Gastroesophageal sphincter (tissue), 3 donors: ENCODE measurements around the gene SFPQ.
"Not testable (repeated sequence)": the region's sequence is repeated elsewhere in the genome, so short reads cannot be mapped to it uniquely, and the experiment has no call there.

Experiments
- CTCF ChIP-seq, 4 experiments: fragments of 200-600 bp in 2 of 4; fragments of 450-650 bp in 2 of 4; sonication (generic) in 1 of 4; IDR thresholded peaks; one replicate each; pipeline ENCODE4 v1.5.1; 2017 to 2019; ENCODE audit warnings: antibody characterized with exemption in 4 of 4, mild to moderate bottlenecking in 2 of 4, moderate library complexity in 2 of 4
- EP300 ChIP-seq: sonication (generic); formaldehyde crosslinking; IDR thresholded peaks from one replicate; pipeline ENCODE4 v1.6.1; 2017; ENCODE audit warnings: antibody characterized with exemption, mild to moderate bottlenecking
- POLR2A ChIP-seq, 2 donors: fragments of 450-650 bp; IDR thresholded peaks; one replicate each; pipeline ENCODE4 v1.6.1; 2017; ENCODE audit warnings: antibody characterized with exemption in 2 of 2, mild to moderate bottlenecking in 2 of 2, moderate library complexity in 1 of 2
- POLR2AphosphoS5 ChIP-seq: sonication (generic); formaldehyde crosslinking; IDR thresholded peaks from one replicate; pipeline ENCODE4 v1.6.1; 2017; ENCODE audit warnings: antibody characterized with exemption

GRCh38 chr1:35142294-35142693 lies 50.7 kb downstream of the SFPQ start:
- not testable (repeated sequence) for TF ChIP-seq CTCF (IDR thresholded peaks at IDR 0.05); EP300; POLR2A (IDR thresholded peaks at IDR 0.05); POLR2AphosphoS5
